ENCODE results near the gene FUT8.
A peak's percentile ranks its signal among the peaks of the same experiment; 100 is the strongest.

The FUT8 gene

DNA sequence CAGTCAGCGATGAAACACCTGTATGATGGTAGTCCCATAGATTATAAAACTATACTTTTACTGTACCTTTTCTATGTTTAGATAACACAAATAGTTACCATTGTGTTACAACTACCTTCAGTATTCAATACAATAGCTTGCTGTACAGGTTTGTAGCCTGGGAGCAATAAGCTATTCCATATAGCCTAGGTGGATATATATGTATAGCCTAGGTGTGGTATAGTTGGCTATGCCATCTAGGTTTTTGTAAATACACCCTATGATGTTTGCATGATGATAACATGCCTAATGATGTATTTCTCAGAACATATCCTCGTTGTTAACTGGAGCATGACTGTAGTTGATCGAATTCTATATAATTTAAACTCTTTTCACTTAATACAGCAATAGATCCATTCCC lies 316.1 kb downstream of the FUT8 start:
- DNase-seq (ENCODE audit: low spot score): no peak
- TF ChIP-seq CTCF (IDR thresholded peaks at IDR 0.05; ENCODE audit: extremely low read depth, missing control alignments): no peak

DNA sequence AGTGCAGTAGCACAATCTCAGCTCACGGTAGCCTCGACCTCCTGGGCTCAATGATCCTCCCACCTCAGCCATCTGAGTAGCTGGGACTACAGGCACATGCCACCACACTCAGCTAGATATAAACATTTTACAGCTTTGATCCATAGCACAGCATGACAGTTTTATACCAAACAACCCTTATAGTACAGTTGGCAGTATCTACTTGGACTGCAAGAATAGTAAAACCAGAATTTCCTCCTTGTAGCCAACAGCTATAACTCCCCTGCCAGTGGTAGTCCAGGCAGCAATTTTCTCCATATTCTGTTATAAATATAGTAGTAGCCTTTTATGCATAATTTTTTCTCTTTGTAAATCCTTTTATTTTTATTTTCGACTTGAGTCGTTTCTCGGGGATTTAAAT lies 317.0 kb downstream of the FUT8 start:
- DNase-seq (ENCODE audit: low spot score): no peak
- TF ChIP-seq CTCF (IDR thresholded peaks at IDR 0.05; ENCODE audit: extremely low read depth, missing control alignments): no peak

- DNase-seq (ENCODE audit: low spot score): peak; percentile 69
- TF ChIP-seq CTCF (IDR thresholded peaks at IDR 0.05; ENCODE audit: extremely low read depth, missing control alignments): no peak
Observed at GRCh38 chr14:65731933-65732506, 319.5 kb downstream of the FUT8 start.

DNA sequence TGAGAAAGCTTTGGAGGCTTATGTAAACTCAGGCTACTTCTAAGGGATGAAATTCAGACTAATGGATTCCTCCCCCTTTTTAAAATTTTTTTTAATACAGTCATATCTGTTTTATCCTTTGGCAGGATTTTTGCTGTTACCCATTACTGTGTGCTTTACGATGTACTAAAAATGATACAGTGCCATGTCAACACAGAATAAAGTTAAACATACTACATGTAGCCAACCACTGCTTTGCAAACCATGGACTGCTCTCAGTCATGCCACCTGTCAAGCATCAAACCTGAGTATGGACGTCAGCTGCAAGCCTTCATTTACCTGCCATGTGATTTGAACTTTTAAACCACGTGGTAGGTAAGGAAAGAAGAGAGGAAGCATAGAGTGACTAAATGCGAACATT lies 325.8 kb downstream of the FUT8 start:
- TF ChIP-seq CTCF (IDR thresholded peaks at IDR 0.05; ENCODE audit: extremely low read depth, missing control alignments): no peak
- no peak for DNase-seq (ENCODE audit: low spot score)

GRCh38 chr14:65745396-65746190 lies 333.1 kb downstream of the FUT8 start:
- DNase-seq (ENCODE audit: low spot score): no peak
- TF ChIP-seq CTCF (IDR thresholded peaks at IDR 0.05; ENCODE audit: extremely low read depth, missing control alignments): no peak

DNA sequence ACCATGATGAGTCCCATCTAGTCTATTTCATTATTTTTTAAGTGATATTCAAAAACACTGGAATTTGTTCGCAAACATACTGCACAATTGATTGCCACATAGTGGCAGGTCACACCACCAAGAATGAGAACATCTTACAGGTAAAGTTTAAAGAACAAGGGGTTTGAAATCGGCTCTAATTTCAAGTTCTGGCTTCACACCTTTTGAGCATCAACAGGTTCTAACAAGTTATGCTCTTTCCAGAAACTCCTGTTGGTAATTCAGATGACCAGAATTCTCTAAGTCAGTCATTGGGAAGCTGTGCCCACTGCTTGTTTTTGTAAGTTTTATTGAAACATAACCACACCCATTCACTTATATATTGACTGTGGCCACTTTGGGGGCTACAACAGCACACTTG lies 336.3 kb downstream of the FUT8 start:
- DNase-seq (ENCODE audit: low spot score): no peak
- TF ChIP-seq CTCF (IDR thresholded peaks at IDR 0.05; ENCODE audit: extremely low read depth, missing control alignments): no peak

- DNase-seq (ENCODE audit: low spot score): no peak
- TF ChIP-seq CTCF (IDR thresholded peaks at IDR 0.05; ENCODE audit: extremely low read depth, missing control alignments): no peak
Observed at GRCh38 chr14:65749287-65749686, 336.8 kb downstream of the FUT8 start.
